Body of pancreas (tissue), 4 donors: ENCODE results near the gene SFXN3. TPM values are rescaled to one million over a fixed set of nuclear protein-coding genes. Genes with fewer than 3 reads are reported as not detected.
A peak's percentile ranks its signal among the peaks of the same experiment; 100 is the strongest.

Source experiments
- ATAC-seq: fragments of 150-250 bp; one replicate; pipeline ENCODE4 v1.9.1; 2016
- DNase-seq, 4 donors: peaks; one replicate each; pipeline ENCODE4 v3.0.0-alpha.2; 2019
- H3K27ac ChIP-seq, 4 donors: fragments of 200-600 bp; sonication (generic); 1 replicate in 3 of 4; 2 replicates in 1 of 4; pipeline versions ENCODE4 v1.5.1 to v1.6.1; 2016 to 2019; ENCODE audit warnings: mild to moderate bottlenecking in 1 of 4, mixed read lengths in 1 of 4, moderate library complexity in 1 of 4
- H3K27me3 ChIP-seq, 2 donors: fragments of 200-600 bp; sonication (generic); one replicate each; pipeline ENCODE4 v1.6.0; 2016; ENCODE audit warnings: mild to moderate bottlenecking in 1 of 2
- H3K36me3 ChIP-seq, 2 donors: fragments of 200-600 bp; sonication (generic); replicated peaks in 1 of 2; 2 replicates each; pipeline ENCODE4 v1.5.1; 2016; ENCODE audit warnings: low read depth in 2 of 2; ENCODE audit not compliant: insufficient read depth in 1 of 2
- H3K4me1 ChIP-seq: fragments of 200-600 bp; sonication (generic); one replicate; pipeline ENCODE4 v1.6.0; 2016
- H3K4me3 ChIP-seq, 2 donors: fragments of 200-600 bp; sonication (generic); 1 replicate in 1 of 2; 2 replicates in 1 of 2; pipeline ENCODE4 v1.5.1; 2016 to 2019
- H3K9me3 ChIP-seq, 3 donors: fragments of 200-600 bp; sonication (generic); 1 replicate in 2 of 3; 2 replicates in 1 of 3; pipeline ENCODE4 v1.5.1; 2016
- POLR2A ChIP-seq, 3 donors: fragments of 450-650 bp; IDR thresholded peaks; one replicate each; pipeline ENCODE4 v1.6.1; 2016; ENCODE audit warnings: antibody characterized with exemption in 3 of 3, mild to moderate bottlenecking in 2 of 3
- WGBS, 2 donors: methylation state at CpG; one replicate each; pipeline ENCODE4 v1.1.5; 2017; 5-methylcytosine and 5-hydroxymethylcytosine counted together
- intact Hi-C: fragments of 100-400 bp; cut with DNase I; formaldehyde crosslinking; loops from one replicate; pipeline ENCODE4 v1.15.1; 2023
- total RNA-seq, 2 donors: library from RNA; depleted of rRNA; stranded (reverse); fragments of >200 nt; gene quantifications; one replicate each; pipeline ENCODE4 v1.1.0, GENCODE V29; 2016
- TF ChIP-seq, protein P1 (sequence below), 7 experiments: fragments of 450-650 bp in 4 of 7; fragments of 200-600 bp in 3 of 7; sonication (generic) in 3 of 7; IDR thresholded peaks; one replicate each; pipeline ENCODE4 v1.5.1; 2016 to 2019; ENCODE audit warnings: antibody characterized with exemption in 7 of 7

The SFXN3 gene
- total RNA-seq, 2 donors from 2014 or later, result 23.4 to 61.7 TPM

DNA sequence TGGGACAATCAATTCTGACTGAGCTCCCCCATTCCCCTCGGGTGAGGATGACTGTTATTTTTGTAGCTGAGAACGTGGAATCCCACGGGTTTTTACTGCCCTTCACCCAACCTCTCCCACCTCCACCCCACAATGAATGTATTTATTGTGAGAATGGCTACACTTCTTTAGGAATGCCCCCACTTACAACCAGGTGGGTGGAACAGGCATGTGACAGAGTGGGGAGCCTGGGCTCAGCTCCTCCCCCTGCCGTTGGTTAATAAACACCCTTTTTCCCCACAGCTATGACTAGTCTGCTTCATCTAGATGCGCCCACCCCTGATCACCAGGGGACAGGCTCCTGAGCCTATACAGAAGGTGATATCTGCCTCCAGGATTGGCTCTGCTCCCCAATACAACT, 45.7 kb upstream of the SFXN3 start:
- Histone ChIP-seq H3K9me3 (no peaks in the 10 kb centered on the region), H3K4me1 (peaks cover 49% of the 10 kb centered on the region), H3K4me3 (no peak overlapping the region), H3K36me3 (peaks cover 0 to 3% of the 10 kb centered on the region in 2 donors), H3K27me3 (no peaks in the 10 kb centered on the region), H3K27ac (peak overlapping the region in 1 of 4 donors; percentile 14)
- ATAC-seq (no peak), DNase-seq (peak in 2 of 4 donors; percentile 5 to 8)
- intact Hi-C loops, result no loop called here
- 26 to 36% methylated on average over 5 of the region's 5 CpGs for WGBS, 2 donors
- TF ChIP-seq, protein P1, sequence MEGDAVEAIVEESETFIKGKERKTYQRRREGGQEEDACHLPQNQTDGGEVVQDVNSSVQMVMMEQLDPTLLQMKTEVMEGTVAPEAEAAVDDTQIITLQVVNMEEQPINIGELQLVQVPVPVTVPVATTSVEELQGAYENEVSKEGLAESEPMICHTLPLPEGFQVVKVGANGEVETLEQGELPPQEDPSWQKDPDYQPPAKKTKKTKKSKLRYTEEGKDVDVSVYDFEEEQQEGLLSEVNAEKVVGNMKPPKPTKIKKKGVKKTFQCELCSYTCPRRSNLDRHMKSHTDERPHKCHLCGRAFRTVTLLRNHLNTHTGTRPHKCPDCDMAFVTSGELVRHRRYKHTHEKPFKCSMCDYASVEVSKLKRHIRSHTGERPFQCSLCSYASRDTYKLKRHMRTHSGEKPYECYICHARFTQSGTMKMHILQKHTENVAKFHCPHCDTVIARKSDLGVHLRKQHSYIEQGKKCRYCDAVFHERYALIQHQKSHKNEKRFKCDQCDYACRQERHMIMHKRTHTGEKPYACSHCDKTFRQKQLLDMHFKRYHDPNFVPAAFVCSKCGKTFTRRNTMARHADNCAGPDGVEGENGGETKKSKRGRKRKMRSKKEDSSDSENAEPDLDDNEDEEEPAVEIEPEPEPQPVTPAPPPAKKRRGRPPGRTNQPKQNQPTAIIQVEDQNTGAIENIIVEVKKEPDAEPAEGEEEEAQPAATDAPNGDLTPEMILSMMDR (IDR thresholded peaks at IDR 0.05), result no peak
- peak in 1 of 3 donors; percentile 17 for TF ChIP-seq POLR2A (IDR thresholded peaks at IDR 0.05)

DNA sequence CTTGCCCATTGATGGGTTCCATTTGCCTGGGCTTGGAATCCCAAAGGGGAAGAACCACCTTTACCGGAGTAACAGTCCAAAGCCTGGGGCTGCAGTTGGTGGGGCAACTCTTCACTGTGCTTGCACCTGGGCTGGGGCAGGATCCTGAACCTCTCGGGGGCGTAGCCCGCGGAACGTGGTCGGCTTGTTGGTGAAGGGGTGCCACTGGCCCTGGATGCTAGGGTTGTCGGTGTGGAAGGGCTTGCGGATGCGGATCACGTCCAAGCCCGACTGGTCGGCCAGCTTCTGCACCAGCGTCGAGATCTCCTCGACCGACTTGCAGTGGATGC, 44.4 kb upstream of the SFXN3 start:
- peaks cover 50% of the 10 kb centered on the region for H3K4me1 ChIP-seq
- ATAC-seq (peak; percentile 19), DNase-seq (no peak)
- H3K36me3 ChIP-seq, result peaks cover 0 to 7% of the 10 kb centered on the region in 2 donors
- H3K27me3 ChIP-seq, result no peaks in the 10 kb centered on the region
- TF ChIP-seq, protein P1 (IDR thresholded peaks at IDR 0.05), result no peak
- no peak for TF ChIP-seq POLR2A (IDR thresholded peaks at IDR 0.05)
- peak overlapping the region in 3 of 4 donors; percentile 58 to 88 (median 81) for H3K27ac ChIP-seq
- peak overlapping the region; percentile 46 to 95 for H3K4me3 ChIP-seq
- 8 to 11% methylated on average over 15 to 17 of the region's 17 CpGs for WGBS, 2 donors
- intact Hi-C loops, result no loop called here
- no peaks in the 10 kb centered on the region for H3K9me3 ChIP-seq

DNA sequence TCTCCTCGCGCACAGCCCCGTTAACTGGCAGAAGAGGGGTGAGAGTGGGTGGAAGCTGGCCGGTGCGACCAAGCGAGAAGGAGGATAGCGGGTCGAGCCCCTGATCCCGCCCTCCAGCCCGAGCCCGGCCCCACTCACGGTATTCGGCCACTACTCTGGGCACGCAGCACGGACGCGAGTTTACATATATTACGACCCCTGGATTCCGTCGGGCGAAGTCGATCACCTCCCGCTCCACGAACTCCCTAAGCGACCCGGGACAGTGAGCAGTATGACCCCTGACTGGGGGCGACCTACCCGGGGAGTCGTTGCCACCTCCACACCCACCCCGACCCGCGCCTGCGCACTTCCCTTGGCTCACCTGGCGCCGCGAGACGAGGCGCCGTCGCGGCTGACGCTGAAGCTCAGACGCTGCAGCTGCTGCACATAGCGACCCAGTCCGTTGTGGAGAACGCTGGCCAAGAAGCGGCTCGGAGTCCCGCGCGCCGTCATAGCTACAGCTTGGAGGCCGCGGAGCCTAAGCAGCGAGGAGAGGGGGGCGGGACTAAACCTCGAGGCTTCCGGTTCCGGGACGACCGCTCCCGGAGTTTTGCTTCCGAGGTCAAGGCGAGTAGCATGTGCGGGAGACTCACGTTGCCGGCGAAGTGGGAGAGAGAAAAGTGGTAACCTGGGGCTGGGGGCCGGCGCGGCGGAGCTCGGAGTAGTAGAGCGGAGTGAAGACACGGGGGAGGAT, 43.9 kb upstream of the SFXN3 start, which contains the start of the genes MRPL43 and TWNK:
TSS of gene MRPL43 (minus strand) at position 546 of the 733 bp plus-strand sequence. CDS start at position 492, 54 bp downstream.
TSS of gene TWNK (plus strand) at position 592 of the 733 bp plus-strand sequence. CDS start 668 bp downstream, outside the sequence.
- H3K27ac ChIP-seq, result peak within 1 kb of the TSS; percentile 49 to 88 (median 70)
- 0 to 1% methylated on average over 34 to 71 of the region's 75 CpGs for WGBS, 2 donors
- H3K9me3 ChIP-seq, result no peaks in the 10 kb centered on the region
- no peaks in the 10 kb centered on the region for H3K27me3 ChIP-seq
- H3K4me1 ChIP-seq, result peaks cover 50% of the 10 kb centered on the region
- intact Hi-C loops, result no loop called here
- peaks cover 0 to 7% of the 10 kb centered on the region in 2 donors for H3K36me3 ChIP-seq
- ATAC-seq, result peak; percentile 86
- peak; percentile 83 to 87 (median 86) for DNase-seq
- H3K4me3 ChIP-seq, result peak within 1 kb of the TSS; percentile 46 to 95
- TF ChIP-seq, protein P1 (IDR thresholded peaks at IDR 0.05), result no peak
- peak; percentile 23 to 71 (median 61) for TF ChIP-seq POLR2A (IDR thresholded peaks at IDR 0.05)

DNA sequence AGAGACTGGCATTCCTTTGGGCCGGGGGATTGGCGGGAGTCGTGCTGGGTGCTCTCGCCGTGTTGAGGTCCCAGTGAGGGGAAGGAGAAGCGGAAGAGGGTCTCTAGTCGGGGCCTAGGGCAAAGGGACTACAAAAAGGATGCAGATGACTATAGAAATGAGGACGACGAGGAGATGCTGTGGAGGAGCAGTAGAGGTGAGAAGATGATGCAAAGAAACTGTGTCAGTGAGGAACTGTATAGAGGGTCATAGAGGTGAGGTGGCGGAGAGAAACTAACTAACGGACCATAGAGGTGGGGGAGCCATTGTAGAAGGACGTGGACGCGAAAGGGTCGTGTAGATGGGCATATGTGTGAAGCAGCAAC, 43.4 kb upstream of the SFXN3 start:
- 1% methylated on average over 15 of the region's 15 CpGs for WGBS, 2 donors
- DNase-seq, result no peak
- no peak for ATAC-seq
- Histone ChIP-seq H3K27ac (peak overlapping the region in 2 of 4 donors; percentile 81 to 88), H3K9me3 (no peaks in the 10 kb centered on the region), H3K4me1 (peaks cover 50% of the 10 kb centered on the region), H3K27me3 (no peaks in the 10 kb centered on the region), H3K4me3 (peak overlapping the region; percentile 46 to 95), H3K36me3 (peaks cover 0 to 7% of the 10 kb centered on the region in 2 donors)
- no peak for TF ChIP-seq POLR2A (IDR thresholded peaks at IDR 0.05)
- TF ChIP-seq, protein P1 (IDR thresholded peaks at IDR 0.05), result no peak
- intact Hi-C loops, result no loop called here
